ENCODE measurements around the gene AKT1S1. TPM values are rescaled to one million over a fixed set of nuclear protein-coding genes. Genes with fewer than 3 reads are reported as not detected.

Gene AKT1S1
- total and polyA plus RNA-seq, 2 donors from 2014 or later = 33.7 to 47.2 TPM

GRCh38 chr19:49838885-49839588 lies 38.1 kb downstream of the AKT1S1 start:
- DNase-seq (no peak), FAIRE-seq (no peak)
- no peaks in the 10 kb centered on the region for H3K27me3 ChIP-seq (ENCODE audit: control insufficient read depth, insufficient read depth, low read length)
- peaks cover 2 to 19% (median 12%) of the 10 kb centered on the region in 3 donors for H3K36me3 ChIP-seq (ENCODE audit: control insufficient read depth in 2 of 3, insufficient read depth in 3 of 3, low read length in 3 of 3)
- intact Hi-C loops (cut with DNase I) = no loop called here
- no peak overlapping the region for H3K27ac ChIP-seq (ENCODE audit: low read depth in 2 of 2, low read length in 2 of 2)
- no peaks in the 10 kb centered on the region for H3K4me1 ChIP-seq (ENCODE audit: control insufficient read depth in 2 of 3, insufficient read depth in 2 of 3, low read depth in 1 of 3, low read length in 3 of 3)
- TF ChIP-seq CTCF (IDR thresholded peaks at IDR 0.05; ENCODE audit: borderline replicate concordance, extremely low read depth, insufficient read depth) = no peak
- no peaks in the 10 kb centered on the region for H3K9me3 ChIP-seq (ENCODE audit: control insufficient read depth in 2 of 3, insufficient read depth in 1 of 3, low read length in 3 of 3)
- H3K9ac ChIP-seq (ENCODE audit: low read length in 3 of 3) = no peak overlapping the region
- no peak overlapping the region for H3K4me3 ChIP-seq (ENCODE audit: low read length in 3 of 3)

- intact Hi-C loops (cut with DNase I) = no loop called here
- DNase-seq (no peak), FAIRE-seq (no peak)
- Histone ChIP-seq H3K27me3 (ENCODE audit: control insufficient read depth, insufficient read depth, low read length) (no peaks in the 10 kb centered on the region), H3K9me3 (ENCODE audit: control insufficient read depth in 2 of 3, insufficient read depth in 1 of 3, low read length in 3 of 3) (no peaks in the 10 kb centered on the region), H3K9ac (ENCODE audit: low read length in 3 of 3) (no peak overlapping the region), H3K4me3 (ENCODE audit: low read length in 3 of 3) (no peak overlapping the region), H3K36me3 (ENCODE audit: control insufficient read depth in 2 of 3, insufficient read depth in 3 of 3, low read length in 3 of 3) (peaks cover 2 to 30% (median 17%) of the 10 kb centered on the region in 3 donors), H3K4me1 (ENCODE audit: control insufficient read depth in 2 of 3, insufficient read depth in 2 of 3, low read depth in 1 of 3, low read length in 3 of 3) (no peaks in the 10 kb centered on the region), H3K27ac (ENCODE audit: low read depth in 2 of 2, low read length in 2 of 2) (no peak overlapping the region)
- no peak for TF ChIP-seq CTCF (IDR thresholded peaks at IDR 0.05; ENCODE audit: borderline replicate concordance, extremely low read depth, insufficient read depth)
These were observed 39.7 kb downstream of the AKT1S1 start for GRCh38 chr19:49837425-49837824.

GRCh38 chr19:49837009-49837310 lies 40.2 kb downstream of the AKT1S1 start:
- FAIRE-seq (no peak), DNase-seq (no peak)
- Histone ChIP-seq H3K4me3 (ENCODE audit: low read length in 3 of 3) (no peak overlapping the region), H3K9ac (ENCODE audit: low read length in 3 of 3) (no peak overlapping the region), H3K27ac (ENCODE audit: low read depth in 2 of 2, low read length in 2 of 2) (no peak overlapping the region), H3K9me3 (ENCODE audit: control insufficient read depth in 2 of 3, insufficient read depth in 1 of 3, low read length in 3 of 3) (no peaks in the 10 kb centered on the region), H3K27me3 (ENCODE audit: control insufficient read depth, insufficient read depth, low read length) (no peaks in the 10 kb centered on the region), H3K36me3 (ENCODE audit: control insufficient read depth in 2 of 3, insufficient read depth in 3 of 3, low read length in 3 of 3) (peaks cover 2 to 34% (median 18%) of the 10 kb centered on the region in 3 donors), H3K4me1 (ENCODE audit: control insufficient read depth in 2 of 3, insufficient read depth in 2 of 3, low read depth in 1 of 3, low read length in 3 of 3) (no peaks in the 10 kb centered on the region)
- TF ChIP-seq CTCF (IDR thresholded peaks at IDR 0.05; ENCODE audit: borderline replicate concordance, extremely low read depth, insufficient read depth) = no peak
- intact Hi-C loops (cut with DNase I) = no loop called here

Measured in kidney (tissue), 14 donors.